Measurements from ENCODE around the gene CXCL17.
A peak's percentile ranks its signal among the peaks of the same experiment; 100 is the strongest.

The CXCL17 gene

GRCh38 chr19:42433503-42434260, 9.1 kb downstream of the CXCL17 start:
- no peak for DNase-seq (ENCODE audit: insufficient read length)
- no peak for TF ChIP-seq POLR2A (IDR thresholded peaks at IDR 0.05; ENCODE audit: low read depth, low read length)
- no peak for TF ChIP-seq POLR2AphosphoS5 (IDR thresholded peaks at IDR 0.05; ENCODE audit: low read depth, low read length)
- no peak for TF ChIP-seq TAF1 (IDR thresholded peaks at IDR 0.05; ENCODE audit: borderline replicate concordance, low read depth, low read length)
- FAIRE-seq: peak; percentile 78

- DNase-seq (ENCODE audit: insufficient read length): no peak
- FAIRE-seq: no peak
- no peak for TF ChIP-seq POLR2A (IDR thresholded peaks at IDR 0.05; ENCODE audit: low read depth, low read length)
- no peak for TF ChIP-seq TAF1 (IDR thresholded peaks at IDR 0.05; ENCODE audit: borderline replicate concordance, low read depth, low read length)
- no peak for TF ChIP-seq POLR2AphosphoS5 (IDR thresholded peaks at IDR 0.05; ENCODE audit: low read depth, low read length)
Observed at GRCh38 chr19:42431486-42431885, 11.3 kb downstream of the CXCL17 start.

- no peak for TF ChIP-seq TAF1 (IDR thresholded peaks at IDR 0.05; ENCODE audit: borderline replicate concordance, low read depth, low read length)
- no peak for TF ChIP-seq POLR2A (IDR thresholded peaks at IDR 0.05; ENCODE audit: low read depth, low read length)
- no peak for TF ChIP-seq POLR2AphosphoS5 (IDR thresholded peaks at IDR 0.05; ENCODE audit: low read depth, low read length)
- FAIRE-seq (no peak), DNase-seq (ENCODE audit: insufficient read length) (no peak)
Observed at GRCh38 chr19:42428676-42429075, 14.1 kb downstream of the CXCL17 start.

GRCh38 chr19:42427313-42427712, 15.4 kb downstream of the CXCL17 start, which contains the start of gene LIPE:
LIPE (minus strand) TSS chr19:42427388; CDS start chr19:42427149, 239 bp downstream.
- DNase-seq (ENCODE audit: insufficient read length) (no peak), FAIRE-seq (no peak)
- TF ChIP-seq TAF1 (IDR thresholded peaks at IDR 0.05; ENCODE audit: borderline replicate concordance, low read depth, low read length) (no peak), POLR2A (IDR thresholded peaks at IDR 0.05; ENCODE audit: low read depth, low read length) (no peak), POLR2AphosphoS5 (IDR thresholded peaks at IDR 0.05; ENCODE audit: low read depth, low read length) (no peak)

GRCh38 chr19:42426643-42427042, 16.1 kb downstream of the CXCL17 start:
- DNase-seq (ENCODE audit: insufficient read length) (no peak), FAIRE-seq (no peak)
- TF ChIP-seq POLR2AphosphoS5 (IDR thresholded peaks at IDR 0.05; ENCODE audit: low read depth, low read length) (no peak), TAF1 (IDR thresholded peaks at IDR 0.05; ENCODE audit: borderline replicate concordance, low read depth, low read length) (no peak), POLR2A (IDR thresholded peaks at IDR 0.05; ENCODE audit: low read depth, low read length) (no peak)

GRCh38 chr19:42424712-42425131, 18.0 kb downstream of the CXCL17 start:
- FAIRE-seq (no peak), DNase-seq (ENCODE audit: insufficient read length) (no peak)
- TF ChIP-seq TAF1 (IDR thresholded peaks at IDR 0.05; ENCODE audit: borderline replicate concordance, low read depth, low read length) (no peak), POLR2AphosphoS5 (IDR thresholded peaks at IDR 0.05; ENCODE audit: low read depth, low read length) (no peak)

GRCh38 chr19:42424345-42424707, 18.4 kb downstream of the CXCL17 start:
- FAIRE-seq (no peak), DNase-seq (ENCODE audit: insufficient read length) (no peak)
- no peak for TF ChIP-seq POLR2A (IDR thresholded peaks at IDR 0.05; ENCODE audit: low read depth, low read length)
- no peak for TF ChIP-seq TAF1 (IDR thresholded peaks at IDR 0.05; ENCODE audit: borderline replicate concordance, low read depth, low read length)
- no peak for TF ChIP-seq POLR2AphosphoS5 (IDR thresholded peaks at IDR 0.05; ENCODE audit: low read depth, low read length)

GRCh38 chr19:42423462-42424344, 19.0 kb downstream of the CXCL17 start:
- peak; percentile 95 for DNase-seq (ENCODE audit: insufficient read length)
- FAIRE-seq: peak; percentile 93
- no peak for TF ChIP-seq POLR2AphosphoS5 (IDR thresholded peaks at IDR 0.05; ENCODE audit: low read depth, low read length)
- peak; percentile 17; the same call in 1 of the 2 replicates for TF ChIP-seq POLR2A (IDR thresholded peaks at IDR 0.05; ENCODE audit: low read depth, low read length)
- no peak for TF ChIP-seq TAF1 (IDR thresholded peaks at IDR 0.05; ENCODE audit: borderline replicate concordance, low read depth, low read length)

GRCh38 chr19:42422901-42423461, 19.8 kb downstream of the CXCL17 start:
- peak; percentile 91 for FAIRE-seq
- no peak for DNase-seq (ENCODE audit: insufficient read length)
- 0 out of 2 replicates have a peak, but pooled peaks have one; percentile 47 for TF ChIP-seq POLR2A (IDR thresholded peaks at IDR 0.05; ENCODE audit: low read depth, low read length)
- no peak for TF ChIP-seq POLR2AphosphoS5 (IDR thresholded peaks at IDR 0.05; ENCODE audit: low read depth, low read length)
- TF ChIP-seq TAF1 (IDR thresholded peaks at IDR 0.05; ENCODE audit: borderline replicate concordance, low read depth, low read length): 0 out of 2 replicates have a peak, but pooled peaks have one; percentile 13

GRCh38 chr19:42422092-42422900, 20.4 kb downstream of the CXCL17 start:
- FAIRE-seq: peak; percentile 75
- DNase-seq (ENCODE audit: insufficient read length): no peak
- no peak for TF ChIP-seq POLR2A (IDR thresholded peaks at IDR 0.05; ENCODE audit: low read depth, low read length)
- TF ChIP-seq POLR2AphosphoS5 (IDR thresholded peaks at IDR 0.05; ENCODE audit: low read depth, low read length): no peak
- TF ChIP-seq TAF1 (IDR thresholded peaks at IDR 0.05; ENCODE audit: borderline replicate concordance, low read depth, low read length): no peak

Data from GM12892 (cell line).